Measurements from ENCODE around the gene MISP. TPM values are rescaled to one million over a fixed set of nuclear protein-coding genes. Genes with fewer than 3 reads are reported as not detected.

Gene MISP
- total RNA-seq, 1 donor from 2014 or later = not detected

Other genes with a start within 250 kb of the MISP start
- 89.2 TPM for gene TPGS1, start 243.6 kb upstream of the MISP start, total RNA-seq
- 124 TPM for gene CDC34, start 219.4 kb upstream of the MISP start, total RNA-seq
- not detected for gene GZMM, start 207.1 kb upstream of the MISP start, total RNA-seq
- 647 TPM for gene BSG, start 178.5 kb upstream of the MISP start, total RNA-seq
- gene HCN2, start 161.2 kb upstream of the MISP start, total RNA-seq = not detected
- 26.8 TPM for gene POLRMT, start 117.6 kb upstream of the MISP start, total RNA-seq
- gene FGF22, start 111.2 kb upstream of the MISP start, total RNA-seq = not detected
- 39.0 TPM for gene RNF126, start 87.9 kb upstream of the MISP start, total RNA-seq
- gene FSTL3, start 74.7 kb upstream of the MISP start, total RNA-seq = 541 TPM
- gene PRSS57, start 55.7 kb upstream of the MISP start, total RNA-seq = not detected
- gene PALM, start 42.2 kb upstream of the MISP start, total RNA-seq = 107 TPM
- gene PTBP1, start 46.3 kb downstream of the MISP start, total RNA-seq = 210 TPM
- gene PLPPR3, start 70.8 kb downstream of the MISP start, total RNA-seq = not detected
- not detected for gene AZU1, start 76.7 kb downstream of the MISP start, total RNA-seq
- gene PRTN3, start 89.9 kb downstream of the MISP start, total RNA-seq = not detected
- gene ELANE, start 101.2 kb downstream of the MISP start, total RNA-seq = not detected
- gene CFD, start 108.6 kb downstream of the MISP start, total RNA-seq = 1,680 TPM
- gene MED16, start 142.1 kb downstream of the MISP start, total RNA-seq = 73.2 TPM
- not detected for gene RNU6-9, start 142.4 kb downstream of the MISP start, total RNA-seq
- gene R3HDM4, start 162.1 kb downstream of the MISP start, total RNA-seq = 81.5 TPM
- gene KISS1R, start 166.2 kb downstream of the MISP start, total RNA-seq = not detected
- 55.3 TPM for gene ARID3A, start 174.9 kb downstream of the MISP start, total RNA-seq
- 65.7 TPM for gene WDR18, start 233.2 kb downstream of the MISP start, total RNA-seq
- not detected for gene GRIN3B, start 249.3 kb downstream of the MISP start, total RNA-seq